HL-60 (cell line): Measurements from ENCODE around the gene FES.

ENCODE experiments used
- DNase-seq, 2 experiments: peaks; one replicate each; pipeline ENCODE4 v3.0.0-alpha.2; 2010 to 2020; ENCODE audit warnings: low read depth in 1 of 2, low spot score in 1 of 2
- H3K27ac ChIP-seq: fragments of 250-450 bp; sonication (Bioruptor Pico); replicated peaks from 2 replicates; pipeline ENCODE4 v1.5.1; 2020; ENCODE audit warnings: mild to moderate bottlenecking, moderate library complexity
- H3K27me3 ChIP-seq: fragments of 250-450 bp; sonication (Bioruptor Pico); 2 replicates; pipeline ENCODE4 v1.5.1; 2021; ENCODE audit warnings: mild to moderate bottlenecking, moderate library complexity; ENCODE audit not compliant: insufficient read depth, poor library complexity, severe bottlenecking
- H3K4me3 ChIP-seq: replicated peaks from 2 replicates; pipeline ENCODE4 v1.5.1; 2011; ENCODE audit warnings: mild to moderate bottlenecking, control low read depth, low read length; ENCODE audit not compliant: insufficient read depth
- GABPA ChIP-seq: IDR thresholded peaks from 2 replicates; pipeline ENCODE4 v1.6.1; 2012; ENCODE audit warnings: low read depth
- POLR2AphosphoS5 ChIP-seq: IDR thresholded peaks from 2 replicates; pipeline ENCODE4 v1.6.1; 2012; ENCODE audit warnings: low read depth
- SPI1 ChIP-seq: IDR thresholded peaks from 2 replicates; pipeline ENCODE4 v1.6.1; 2012; ENCODE audit warnings: low read depth, mild to moderate bottlenecking, borderline replicate concordance
- TF ChIP-seq, protein P1 (sequence below): IDR thresholded peaks from 2 replicates; pipeline ENCODE4 v1.6.1; 2012; ENCODE audit warnings: low read depth; ENCODE audit not compliant: insufficient replicate concordance
- TF ChIP-seq, protein P2 (sequence below): IDR thresholded peaks from one replicate; pipeline ENCODE4 v1.5.1; 2011; ENCODE audit warnings: low read length, control low read depth, inconsistent platforms; ENCODE audit not compliant: insufficient read depth

FES gene

DNA sequence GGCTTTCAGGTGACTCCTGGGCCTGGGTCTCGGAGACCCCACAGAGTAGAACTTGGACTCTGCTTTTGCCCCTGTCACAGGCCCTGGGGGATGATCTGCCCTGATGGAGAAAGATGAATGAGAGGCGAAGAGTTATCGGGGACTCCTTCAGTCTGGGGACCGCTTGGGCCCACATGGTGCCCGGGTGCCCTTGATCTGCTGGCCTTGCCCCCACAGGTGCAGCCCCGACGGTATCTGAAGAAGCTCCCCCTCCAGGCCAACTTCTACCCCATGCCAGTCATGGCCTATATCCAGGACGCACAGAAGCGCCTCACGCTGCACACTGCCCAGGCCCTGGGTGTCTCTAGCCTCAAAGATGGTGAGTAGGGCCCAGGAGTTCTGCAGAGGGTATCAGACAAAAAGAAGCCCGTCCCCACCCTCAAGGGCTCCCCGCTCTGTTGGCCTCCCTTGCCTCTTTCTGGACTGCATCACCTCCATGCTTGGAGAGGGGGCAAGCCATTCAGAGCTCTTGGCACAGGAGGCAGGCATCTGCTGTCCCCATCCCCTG is 29.2 kb downstream of the FES start:
- TF ChIP-seq, protein P1, sequence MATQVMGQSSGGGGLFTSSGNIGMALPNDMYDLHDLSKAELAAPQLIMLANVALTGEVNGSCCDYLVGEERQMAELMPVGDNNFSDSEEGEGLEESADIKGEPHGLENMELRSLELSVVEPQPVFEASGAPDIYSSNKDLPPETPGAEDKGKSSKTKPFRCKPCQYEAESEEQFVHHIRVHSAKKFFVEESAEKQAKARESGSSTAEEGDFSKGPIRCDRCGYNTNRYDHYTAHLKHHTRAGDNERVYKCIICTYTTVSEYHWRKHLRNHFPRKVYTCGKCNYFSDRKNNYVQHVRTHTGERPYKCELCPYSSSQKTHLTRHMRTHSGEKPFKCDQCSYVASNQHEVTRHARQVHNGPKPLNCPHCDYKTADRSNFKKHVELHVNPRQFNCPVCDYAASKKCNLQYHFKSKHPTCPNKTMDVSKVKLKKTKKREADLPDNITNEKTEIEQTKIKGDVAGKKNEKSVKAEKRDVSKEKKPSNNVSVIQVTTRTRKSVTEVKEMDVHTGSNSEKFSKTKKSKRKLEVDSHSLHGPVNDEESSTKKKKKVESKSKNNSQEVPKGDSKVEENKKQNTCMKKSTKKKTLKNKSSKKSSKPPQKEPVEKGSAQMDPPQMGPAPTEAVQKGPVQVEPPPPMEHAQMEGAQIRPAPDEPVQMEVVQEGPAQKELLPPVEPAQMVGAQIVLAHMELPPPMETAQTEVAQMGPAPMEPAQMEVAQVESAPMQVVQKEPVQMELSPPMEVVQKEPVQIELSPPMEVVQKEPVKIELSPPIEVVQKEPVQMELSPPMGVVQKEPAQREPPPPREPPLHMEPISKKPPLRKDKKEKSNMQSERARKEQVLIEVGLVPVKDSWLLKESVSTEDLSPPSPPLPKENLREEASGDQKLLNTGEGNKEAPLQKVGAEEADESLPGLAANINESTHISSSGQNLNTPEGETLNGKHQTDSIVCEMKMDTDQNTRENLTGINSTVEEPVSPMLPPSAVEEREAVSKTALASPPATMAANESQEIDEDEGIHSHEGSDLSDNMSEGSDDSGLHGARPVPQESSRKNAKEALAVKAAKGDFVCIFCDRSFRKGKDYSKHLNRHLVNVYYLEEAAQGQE, result no peak
- TF ChIP-seq POLR2AphosphoS5 (no peak), GABPA (no peak), SPI1 (no peak)
- TF ChIP-seq, protein P2, sequence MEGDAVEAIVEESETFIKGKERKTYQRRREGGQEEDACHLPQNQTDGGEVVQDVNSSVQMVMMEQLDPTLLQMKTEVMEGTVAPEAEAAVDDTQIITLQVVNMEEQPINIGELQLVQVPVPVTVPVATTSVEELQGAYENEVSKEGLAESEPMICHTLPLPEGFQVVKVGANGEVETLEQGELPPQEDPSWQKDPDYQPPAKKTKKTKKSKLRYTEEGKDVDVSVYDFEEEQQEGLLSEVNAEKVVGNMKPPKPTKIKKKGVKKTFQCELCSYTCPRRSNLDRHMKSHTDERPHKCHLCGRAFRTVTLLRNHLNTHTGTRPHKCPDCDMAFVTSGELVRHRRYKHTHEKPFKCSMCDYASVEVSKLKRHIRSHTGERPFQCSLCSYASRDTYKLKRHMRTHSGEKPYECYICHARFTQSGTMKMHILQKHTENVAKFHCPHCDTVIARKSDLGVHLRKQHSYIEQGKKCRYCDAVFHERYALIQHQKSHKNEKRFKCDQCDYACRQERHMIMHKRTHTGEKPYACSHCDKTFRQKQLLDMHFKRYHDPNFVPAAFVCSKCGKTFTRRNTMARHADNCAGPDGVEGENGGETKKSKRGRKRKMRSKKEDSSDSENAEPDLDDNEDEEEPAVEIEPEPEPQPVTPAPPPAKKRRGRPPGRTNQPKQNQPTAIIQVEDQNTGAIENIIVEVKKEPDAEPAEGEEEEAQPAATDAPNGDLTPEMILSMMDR, result no peak
- DNase-seq, result no peak
- Histone ChIP-seq H3K27ac (peak overlapping the region; percentile 90), H3K4me3 (no peak overlapping the region), H3K27me3 (no peaks in the 10 kb centered on the region)

DNA sequence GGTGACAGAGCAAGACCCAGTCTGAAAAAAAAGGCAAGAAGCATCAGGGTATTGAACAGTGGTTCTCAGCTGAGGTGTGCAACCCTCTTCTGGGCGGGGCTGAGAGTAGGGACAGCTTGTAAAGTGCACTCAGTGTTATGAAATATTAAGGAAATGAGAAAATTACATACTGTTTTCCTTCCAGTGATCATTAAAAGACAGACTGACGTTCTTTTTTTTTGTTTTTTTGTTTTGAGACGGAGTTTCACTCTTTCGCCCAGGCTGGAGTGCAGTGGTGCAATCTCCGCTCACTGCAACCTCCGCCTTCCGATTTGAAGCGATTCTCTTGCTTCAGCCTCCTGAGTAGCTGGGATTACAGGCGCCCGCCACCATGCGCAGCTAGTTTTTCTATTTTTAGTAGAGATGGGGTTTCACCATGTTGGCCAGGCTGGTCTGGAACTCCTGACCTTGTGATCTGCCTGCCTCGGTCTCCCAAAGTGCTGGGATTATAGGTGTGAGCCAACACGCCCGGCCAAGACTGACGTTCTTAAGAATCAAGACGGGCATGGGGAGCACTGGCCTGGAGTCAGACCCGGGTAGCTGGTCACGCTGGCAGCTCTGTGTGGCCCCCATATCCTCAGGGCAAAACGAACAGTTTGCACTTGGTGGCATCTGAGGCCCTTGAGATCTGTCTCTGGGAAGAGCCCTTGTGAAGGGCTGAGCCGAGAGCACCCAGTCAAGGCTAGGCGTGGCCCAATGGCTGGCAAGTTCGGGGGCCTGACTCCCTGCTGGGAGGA is 30.2 kb downstream of the FES start:
- Histone ChIP-seq H3K4me3 (no peak overlapping the region), H3K27me3 (no peaks in the 10 kb centered on the region), H3K27ac (peak overlapping the region; percentile 90)
- peak; percentile 79 to 89 for DNase-seq
- no peak; the same call in 1 of the 2 replicates for TF ChIP-seq POLR2AphosphoS5
- TF ChIP-seq, protein P2, result no peak

DNA sequence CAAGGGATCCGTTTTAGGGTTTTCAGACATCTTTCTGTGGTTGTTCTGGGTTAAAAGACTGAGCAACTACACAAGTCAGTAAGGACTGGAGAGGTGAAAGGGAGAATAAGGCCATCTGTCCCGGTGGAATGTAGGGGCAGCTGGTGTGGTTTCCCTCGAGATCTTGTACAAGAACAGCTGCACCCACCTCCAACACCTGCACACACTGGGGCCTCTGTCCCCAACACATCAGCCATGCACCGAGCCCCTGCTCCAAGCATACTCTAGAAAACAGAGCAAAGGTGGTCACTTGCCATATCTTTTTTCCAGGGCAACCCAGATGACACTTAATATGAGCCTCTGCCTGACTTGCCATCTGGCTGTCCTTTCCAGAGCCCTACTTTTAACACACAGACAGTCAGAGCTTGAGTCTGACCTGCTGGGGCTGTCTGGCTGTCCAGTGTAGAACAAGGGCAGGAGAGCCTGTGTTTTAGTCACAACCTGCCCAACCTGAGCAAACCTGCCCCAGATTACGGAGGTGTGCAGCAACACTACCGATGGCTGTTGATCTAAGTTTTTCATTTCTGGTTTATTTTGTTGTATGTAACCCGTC is 31.0 kb downstream of the FES start:
- Histone ChIP-seq H3K4me3 (no peak overlapping the region; the same call in 1 of the 2 replicates), H3K27ac (peak overlapping the region; percentile 90), H3K27me3 (no peaks in the 10 kb centered on the region)
- TF ChIP-seq, protein P2, result no peak
- TF ChIP-seq SPI1 (no peak), GABPA (no peak), POLR2AphosphoS5 (no peak; the same call in 1 of the 2 replicates)
- peak in 1 of 2 experiments; percentile 39 for DNase-seq

DNA sequence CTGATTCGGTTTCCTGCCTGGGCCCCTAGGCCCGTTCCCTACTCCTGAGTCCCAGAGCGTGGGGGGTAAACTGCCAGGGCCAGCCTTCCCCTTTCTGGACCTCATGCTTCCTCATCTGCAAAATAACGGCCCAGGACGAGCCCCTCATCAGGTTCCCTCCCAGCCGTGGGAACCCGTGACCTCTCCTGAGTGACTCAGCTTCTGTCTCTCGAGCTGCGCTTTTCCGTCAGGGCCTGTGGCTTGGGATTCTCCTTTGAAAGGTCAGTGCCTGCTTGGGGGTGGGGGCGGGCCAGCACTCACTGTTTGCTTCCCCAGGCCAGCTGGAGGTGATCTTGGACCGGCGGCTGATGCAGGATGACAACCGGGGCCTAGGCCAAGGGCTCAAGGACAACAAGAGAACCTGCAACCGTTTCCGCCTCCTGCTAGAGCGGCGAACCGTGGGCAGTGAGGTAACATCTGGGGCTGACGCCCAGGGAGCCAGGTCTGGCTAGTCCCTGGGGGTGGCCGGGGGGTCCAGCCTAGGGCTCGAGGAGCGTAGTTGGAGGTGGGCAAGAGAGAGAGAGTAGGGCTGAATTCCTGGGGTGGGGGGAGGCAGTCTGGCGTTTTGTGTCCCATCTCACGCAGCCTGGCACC is 31.6 kb downstream of the FES start:
- Histone ChIP-seq H3K27ac (peak overlapping the region; percentile 90), H3K4me3 (peak overlapping the region; percentile 52), H3K27me3 (no peaks in the 10 kb centered on the region)
- DNase-seq, result peak; percentile 97 to 98
- TF ChIP-seq SPI1 (peak; percentile 95), POLR2AphosphoS5 (peak; percentile 79), GABPA (no peak)
